ENCODE measurements around the gene NUDT16. TPM values are rescaled to one million over a fixed set of nuclear protein-coding genes. Genes with fewer than 3 reads are reported as not detected.

NUDT16 gene
- total RNA-seq, 1 experiment from 2014 or later, result 9.0 TPM

Other genes with a start within 250 kb of the NUDT16 start
- 164 and 213 TPM in 2 replicates for gene MRPL3, start 121.2 kb downstream of the NUDT16 start, total RNA-seq (2014; rRNA removed; shearing (Covaris generic))

All from SJSA1 (cell line).